K562 (cell line): ENCODE data around the gene TNIP1. TPM values are rescaled to one million over a fixed set of nuclear protein-coding genes. Genes with fewer than 3 reads are reported as not detected.
A peak's percentile ranks its signal among the peaks of the same experiment; 100 is the strongest.

Source experiments
- CEBPG ChIP-seq, 3 experiments: fragments of 200-800 bp in 1 of 3; sonication (Bioruptor generic) in 1 of 3; sonication (generic) in 1 of 3; formaldehyde crosslinking in 1 of 3; IDR thresholded peaks in 2 of 3; conservative IDR thresholded peaks in 1 of 3; 2 replicates each; pipeline versions ENCODE4 v1.6.1 to v1.8.0; 2016 to 2022; ENCODE audit warnings: missing compliant biosample characterization in 2 of 3, missing genetic modification characterization in 2 of 3, mild to moderate bottlenecking in 1 of 3, missing genetic modification reagents in 1 of 3
- ELF2 ChIP-seq: fragments of 250-450 bp; sonication (Bioruptor Pico); IDR thresholded peaks from 2 replicates; pipeline ENCODE4 v1.5.0; 2021; ENCODE audit warnings: mild to moderate bottlenecking
- GABPA ChIP-seq: fragments of 200-800 bp; sonication (Bioruptor generic); conservative IDR thresholded peaks from 2 replicates; pipeline ENCODE4 v1.6.1; 2016; ENCODE audit warnings: low read depth, missing genetic modification characterization, missing compliant biosample characterization
- PATZ1 ChIP-seq: fragments of 250-450 bp; sonication (Bioruptor Pico); IDR thresholded peaks from 2 replicates; pipeline ENCODE4 v1.5.0; 2020; ENCODE audit warnings: mild to moderate bottlenecking, borderline replicate concordance
- ZBTB40 ChIP-seq, 2 experiments: fragments of 450-650 bp in 1 of 2; sonication (generic) in 1 of 2; formaldehyde crosslinking in 1 of 2; IDR thresholded peaks; 2 replicates each; pipeline versions ENCODE4 v1.7.1 to v1.9.0; 2016 to 2022; ENCODE audit warnings: inconsistent platforms in 1 of 2, mild to moderate bottlenecking in 1 of 2, missing genetic modification reagents in 1 of 2
- ZNF398 ChIP-seq: fragments of 250-450 bp; sonication (Bioruptor Pico); IDR thresholded peaks from 2 replicates; pipeline ENCODE4 v1.8.0; 2021; ENCODE audit warnings: moderate library complexity, mild to moderate bottlenecking, inconsistent platforms
- polyA plus RNA-seq, 8 experiments: library from polyadenylated mRNA; depleted of rRNA in 4 of 8; stranded (reverse) in 5 of 8; unstranded in 3 of 8; fragments of >200 nt; fragmentation: Nextera tagmentation in 2 of 8; fragmentation: Illumina TruSeq in 1 of 8; extraction: Ambion mirVana in 2 of 8; extraction: Trizol in 1 of 8; gene quantifications; 2 replicates each; pipeline versions ENCODE4 v1.2.1 to v1.2.3, GENCODE V29; 2011 to 2014; ENCODE audit warnings: inconsistent platforms in 1 of 8, missing spikeins in 1 of 8
- total RNA-seq, 7 experiments: library from RNA; depleted of rRNA in 6 of 7; stranded (reverse); fragments of >200 nt in 6 of 7; fragmentation: Illumina TruSeq in 2 of 7; extraction: Trizol in 2 of 7; gene quantifications; 2 replicates each; pipeline versions ENCODE4 v1.2.1 to v1.2.3, GENCODE V29; 2011 to 2021; ENCODE audit warnings: low replicate concordance in 1 of 7

The TNIP1 gene
- total and polyA plus RNA-seq, 9 of the 15 experiments (the other 6 are each of a cell fraction or from before 2014, with no cell fraction given): 0.46 to 41.0 (median 24.6) TPM

- no peak for TF ChIP-seq ZNF398 (CRISPR knock-in tag)
- TF ChIP-seq PATZ1 (CRISPR knock-in tag): 0 out of 2 replicates have a peak, but pooled peaks have one; percentile 38
- no peak for TF ChIP-seq ZBTB40 (IDR thresholded peaks at IDR 0.05)
- no peak for TF ChIP-seq ZBTB40 (CRISPR knock-in tag; IDR thresholded peaks at IDR 0.05)
- TF ChIP-seq CEBPG (CRISPR knock-in tag; IDR thresholded peaks at IDR 0.05): no peak
- TF ChIP-seq CEBPG (tag; conservative IDR thresholded peaks at IDR 0.05 in 1 of 2, IDR thresholded peaks at IDR 0.05 in 1 of 2): peak; percentile 87 to 96
- TF ChIP-seq GABPA: peak; percentile 65
- TF ChIP-seq ELF2 (CRISPR knock-in tag): peak; percentile 12; the same call in 1 of the 2 replicates
Measured at GRCh38 chr5:151093476-151093889, 12.6 kb upstream of the TNIP1 start (continued).
